ENCODE measurements around the gene MGAT4C.

DNA sequence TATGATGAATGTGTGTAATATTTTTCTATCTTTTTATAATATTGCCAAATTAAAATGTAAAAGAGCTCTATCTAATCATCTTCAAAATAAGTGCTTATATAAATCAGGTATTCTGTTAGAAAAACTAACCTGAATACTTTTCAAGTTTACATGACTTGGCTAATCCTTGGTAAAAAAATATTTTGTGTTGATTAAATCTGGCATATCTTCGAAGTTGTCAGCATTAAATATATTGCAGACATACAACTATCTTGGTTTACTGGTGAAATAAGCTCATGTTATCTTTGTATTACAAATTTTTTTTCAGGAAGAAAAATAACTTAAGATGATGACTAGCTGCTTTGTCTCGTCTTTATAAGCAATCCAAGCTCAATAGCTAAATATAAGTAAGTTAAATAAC lies 39.6 kb downstream of the MGAT4C start:
- TF ChIP-seq, protein P1, sequence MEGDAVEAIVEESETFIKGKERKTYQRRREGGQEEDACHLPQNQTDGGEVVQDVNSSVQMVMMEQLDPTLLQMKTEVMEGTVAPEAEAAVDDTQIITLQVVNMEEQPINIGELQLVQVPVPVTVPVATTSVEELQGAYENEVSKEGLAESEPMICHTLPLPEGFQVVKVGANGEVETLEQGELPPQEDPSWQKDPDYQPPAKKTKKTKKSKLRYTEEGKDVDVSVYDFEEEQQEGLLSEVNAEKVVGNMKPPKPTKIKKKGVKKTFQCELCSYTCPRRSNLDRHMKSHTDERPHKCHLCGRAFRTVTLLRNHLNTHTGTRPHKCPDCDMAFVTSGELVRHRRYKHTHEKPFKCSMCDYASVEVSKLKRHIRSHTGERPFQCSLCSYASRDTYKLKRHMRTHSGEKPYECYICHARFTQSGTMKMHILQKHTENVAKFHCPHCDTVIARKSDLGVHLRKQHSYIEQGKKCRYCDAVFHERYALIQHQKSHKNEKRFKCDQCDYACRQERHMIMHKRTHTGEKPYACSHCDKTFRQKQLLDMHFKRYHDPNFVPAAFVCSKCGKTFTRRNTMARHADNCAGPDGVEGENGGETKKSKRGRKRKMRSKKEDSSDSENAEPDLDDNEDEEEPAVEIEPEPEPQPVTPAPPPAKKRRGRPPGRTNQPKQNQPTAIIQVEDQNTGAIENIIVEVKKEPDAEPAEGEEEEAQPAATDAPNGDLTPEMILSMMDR (IDR thresholded peaks at IDR 0.05), result no peak
- no peak for TF ChIP-seq POLR2A (IDR thresholded peaks at IDR 0.05)
